Suprapubic skin (tissue), 3 donors: ENCODE data around the gene TRIM24.

Source experiments
- POLR2A ChIP-seq, 2 donors: fragments of 450-650 bp; IDR thresholded peaks; one replicate each; pipeline ENCODE4 v1.6.1; 2017; ENCODE audit warnings: antibody characterized with exemption in 2 of 2, mild to moderate bottlenecking in 2 of 2, moderate library complexity in 2 of 2
- TF ChIP-seq, protein P1 (sequence below), 2 donors: fragments of 200-600 bp in 1 of 2; fragments of 450-650 bp in 1 of 2; sonication (generic) in 1 of 2; IDR thresholded peaks; one replicate each; pipeline ENCODE4 v1.5.1; 2016 to 2019; ENCODE audit warnings: antibody characterized with exemption in 2 of 2, mild to moderate bottlenecking in 1 of 2, moderate library complexity in 1 of 2

- TF ChIP-seq, protein P1, sequence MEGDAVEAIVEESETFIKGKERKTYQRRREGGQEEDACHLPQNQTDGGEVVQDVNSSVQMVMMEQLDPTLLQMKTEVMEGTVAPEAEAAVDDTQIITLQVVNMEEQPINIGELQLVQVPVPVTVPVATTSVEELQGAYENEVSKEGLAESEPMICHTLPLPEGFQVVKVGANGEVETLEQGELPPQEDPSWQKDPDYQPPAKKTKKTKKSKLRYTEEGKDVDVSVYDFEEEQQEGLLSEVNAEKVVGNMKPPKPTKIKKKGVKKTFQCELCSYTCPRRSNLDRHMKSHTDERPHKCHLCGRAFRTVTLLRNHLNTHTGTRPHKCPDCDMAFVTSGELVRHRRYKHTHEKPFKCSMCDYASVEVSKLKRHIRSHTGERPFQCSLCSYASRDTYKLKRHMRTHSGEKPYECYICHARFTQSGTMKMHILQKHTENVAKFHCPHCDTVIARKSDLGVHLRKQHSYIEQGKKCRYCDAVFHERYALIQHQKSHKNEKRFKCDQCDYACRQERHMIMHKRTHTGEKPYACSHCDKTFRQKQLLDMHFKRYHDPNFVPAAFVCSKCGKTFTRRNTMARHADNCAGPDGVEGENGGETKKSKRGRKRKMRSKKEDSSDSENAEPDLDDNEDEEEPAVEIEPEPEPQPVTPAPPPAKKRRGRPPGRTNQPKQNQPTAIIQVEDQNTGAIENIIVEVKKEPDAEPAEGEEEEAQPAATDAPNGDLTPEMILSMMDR (IDR thresholded peaks at IDR 0.05), result no peak
- TF ChIP-seq POLR2A (IDR thresholded peaks at IDR 0.05), result no peak
These were observed 119.6 kb downstream of the TRIM24 start for GRCh38 chr7:138579671-138580070.
